ENCODE results near the gene NGEF.
"Not testable (repeated sequence)": the region's sequence is repeated elsewhere in the genome, so short reads cannot be mapped to it uniquely, and the experiment has no call there.

Gene NGEF

GRCh38 chr2:232872826-232873225 lies 140.2 kb downstream of the NGEF start:
- DNase-seq (ENCODE audit: low read depth in 3 of 3), result no peak

GRCh38 chr2:232871835-232872736 lies 141.0 kb downstream of the NGEF start:
- no peak for DNase-seq (ENCODE audit: low read depth in 3 of 3)

- DNase-seq (ENCODE audit: low read depth in 3 of 3), result no peak
These were observed 141.6 kb downstream of the NGEF start for GRCh38 chr2:232871418-232871834.

GRCh38 chr2:232870766-232871371 lies 142.2 kb downstream of the NGEF start:
- no peak for DNase-seq (ENCODE audit: low read depth in 3 of 3)

GRCh38 chr2:232870018-232870765 lies 142.9 kb downstream of the NGEF start, which contains the start of gene SNORC:
Gene SNORC (plus strand): TSS chr2:232870264. CDS start chr2:232870342, 78 bp downstream.
- DNase-seq (ENCODE audit: low read depth in 3 of 3), result no peak

GRCh38 chr2:232869138-232870017 lies 143.7 kb downstream of the NGEF start:
- DNase-seq (ENCODE audit: low read depth in 3 of 3), result no peak

- no peak for DNase-seq (ENCODE audit: low read depth in 3 of 3)
These were observed 147.0 kb downstream of the NGEF start for GRCh38 chr2:232866104-232866503.

GRCh38 chr2:232865165-232865564 lies 147.9 kb downstream of the NGEF start:
- DNase-seq (ENCODE audit: low read depth in 3 of 3), result no peak

- no peak for DNase-seq (ENCODE audit: low read depth in 3 of 3)
These were observed 149.1 kb downstream of the NGEF start for GRCh38 chr2:232863996-232864395.

GRCh38 chr2:232861353-232861752 lies 151.7 kb downstream of the NGEF start:
- no peak for DNase-seq (ENCODE audit: low read depth in 3 of 3)

GRCh38 chr2:232860593-232861241 lies 152.3 kb downstream of the NGEF start:
- DNase-seq (ENCODE audit: low read depth in 3 of 3), result no peak

- no peak for DNase-seq (ENCODE audit: low read depth in 3 of 3)
These were observed 153.6 kb downstream of the NGEF start for GRCh38 chr2:232859385-232859916.

- DNase-seq (ENCODE audit: low read depth in 3 of 3), result no peak
These were observed 155.9 kb downstream of the NGEF start for GRCh38 chr2:232857158-232857563.

- no peak for DNase-seq (ENCODE audit: low read depth in 3 of 3)
These were observed 159.0 kb downstream of the NGEF start for GRCh38 chr2:232854082-232854481.

- DNase-seq (ENCODE audit: low read depth in 3 of 3), result no peak
These were observed 160.4 kb downstream of the NGEF start for GRCh38 chr2:232852676-232853075.

- DNase-seq (ENCODE audit: low read depth in 3 of 3), result not testable (repeated sequence)
These were observed 161.0 kb downstream of the NGEF start for GRCh38 chr2:232852081-232852480.

- no peak for DNase-seq (ENCODE audit: low read depth in 3 of 3)
These were observed 163.0 kb downstream of the NGEF start for GRCh38 chr2:232850039-232850438.

- DNase-seq (ENCODE audit: low read depth in 3 of 3), result no peak
These were observed 167.0 kb downstream of the NGEF start for GRCh38 chr2:232846055-232846454.

GRCh38 chr2:232843834-232844233 lies 169.2 kb downstream of the NGEF start:
- DNase-seq (ENCODE audit: low read depth in 3 of 3), result no peak

GRCh38 chr2:232842689-232843088 lies 170.4 kb downstream of the NGEF start:
- DNase-seq (ENCODE audit: low read depth in 3 of 3), result no peak

All from stimulated activated CD4-positive, alpha-beta T cell treated with anti-CD3 and anti-CD28 coated beads, TNF-alpha, amount 100 ng/mL, for 4 hours (primary cell).